Ascending aorta (tissue), 2 donors: Measurements from ENCODE around the gene MEOX1. TPM values are rescaled to one million over a fixed set of nuclear protein-coding genes. Genes with fewer than 3 reads are reported as not detected.

Experiments used
- DNase-seq, 2 donors: peaks; one replicate each; pipeline ENCODE4 v3.0.0-alpha.2; 2019; ENCODE audit warnings: low spot score in 2 of 2
- H3K27ac ChIP-seq, 2 donors: fragments of 200-600 bp; sonication (generic); one replicate each; pipeline ENCODE4 v1.5.1; 2016 to 2017; ENCODE audit warnings: mild to moderate bottlenecking in 1 of 2
- H3K27me3 ChIP-seq: fragments of 200-600 bp; sonication (generic); one replicate; pipeline ENCODE4 v1.5.1; 2017
- H3K36me3 ChIP-seq, 2 donors: fragments of 200-600 bp; sonication (generic); one replicate each; pipeline ENCODE4 v1.5.1; 2016
- H3K4me1 ChIP-seq, 2 donors: fragments of 200-600 bp; sonication (generic); one replicate each; pipeline ENCODE4 v1.5.1; 2016 to 2017; ENCODE audit warnings: mild to moderate bottlenecking in 1 of 2
- H3K4me3 ChIP-seq, 2 donors: fragments of 200-600 bp; sonication (generic); one replicate each; pipeline ENCODE4 v1.5.1; 2016 to 2017; ENCODE audit warnings: mild to moderate bottlenecking in 1 of 2
- H3K9me3 ChIP-seq, 2 donors: fragments of 200-600 bp; sonication (generic); one replicate each; pipeline ENCODE4 v1.5.1; 2016
- intact Hi-C: fragments of 100-400 bp; cut with DNase I; formaldehyde crosslinking; loops from one replicate; pipeline ENCODE4 v1.15.1; 2023
- total RNA-seq: library from RNA; depleted of rRNA; stranded (reverse); fragments of >200 nt; gene quantifications from one replicate; pipeline ENCODE4 v1.1.0, GENCODE V29; 2016
- TF ChIP-seq, protein P1 (sequence below), 3 experiments: fragments of 200-600 bp in 2 of 3; fragments of 450-650 bp in 1 of 3; sonication (generic) in 2 of 3; IDR thresholded peaks; one replicate each; pipeline ENCODE4 v1.5.1; 2016 to 2019; ENCODE audit warnings: antibody characterized with exemption in 3 of 3, mild to moderate bottlenecking in 1 of 3, moderate library complexity in 1 of 3

MEOX1 gene
- total RNA-seq, 1 donor from 2014 or later: 17.8 TPM

DNA sequence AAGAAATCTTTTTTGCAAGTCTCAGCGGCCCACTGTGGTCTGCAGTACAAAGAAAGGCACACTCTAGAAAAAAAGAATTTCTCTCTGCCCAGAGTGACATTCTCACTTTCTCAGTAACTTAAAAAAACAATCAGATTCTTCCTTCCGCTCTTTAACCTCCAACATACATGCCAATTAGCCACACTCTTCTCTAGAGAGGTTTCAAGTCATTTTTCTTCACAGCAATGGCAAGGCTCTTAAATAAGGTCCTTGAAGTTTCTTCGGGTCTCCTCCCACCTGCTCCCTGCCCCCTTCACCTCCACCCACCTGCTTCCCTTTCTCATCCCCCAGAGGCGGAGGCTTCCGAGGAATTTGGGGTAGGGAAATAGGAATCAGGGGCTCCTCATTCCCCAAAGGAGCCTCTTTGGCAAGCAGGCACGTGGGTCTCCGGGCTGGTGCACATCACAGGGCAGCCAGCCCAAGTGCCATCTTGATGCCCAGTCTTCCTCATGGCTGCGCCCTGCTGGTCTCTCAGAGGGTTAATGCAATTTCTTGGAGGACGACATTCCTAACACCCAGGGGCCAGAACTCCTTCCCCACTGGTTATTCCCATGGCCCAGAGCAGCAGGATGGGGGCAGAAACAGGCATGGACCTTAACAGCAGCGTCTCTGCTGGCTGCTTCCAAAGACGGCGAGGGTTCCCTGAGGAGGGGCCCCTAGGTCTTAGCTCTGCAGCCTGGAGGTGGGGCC is 855 bp upstream of the MEOX1 start:
- Histone ChIP-seq H3K9me3 (no peaks in the 10 kb centered on the region), H3K27me3 (no peaks in the 10 kb centered on the region), H3K4me3 (no peak overlapping the region), H3K36me3 (no peaks in the 10 kb centered on the region), H3K4me1 (peaks cover 0 to 7% of the 10 kb centered on the region in 2 donors), H3K27ac (no peak overlapping the region)
- TF ChIP-seq, protein P1, sequence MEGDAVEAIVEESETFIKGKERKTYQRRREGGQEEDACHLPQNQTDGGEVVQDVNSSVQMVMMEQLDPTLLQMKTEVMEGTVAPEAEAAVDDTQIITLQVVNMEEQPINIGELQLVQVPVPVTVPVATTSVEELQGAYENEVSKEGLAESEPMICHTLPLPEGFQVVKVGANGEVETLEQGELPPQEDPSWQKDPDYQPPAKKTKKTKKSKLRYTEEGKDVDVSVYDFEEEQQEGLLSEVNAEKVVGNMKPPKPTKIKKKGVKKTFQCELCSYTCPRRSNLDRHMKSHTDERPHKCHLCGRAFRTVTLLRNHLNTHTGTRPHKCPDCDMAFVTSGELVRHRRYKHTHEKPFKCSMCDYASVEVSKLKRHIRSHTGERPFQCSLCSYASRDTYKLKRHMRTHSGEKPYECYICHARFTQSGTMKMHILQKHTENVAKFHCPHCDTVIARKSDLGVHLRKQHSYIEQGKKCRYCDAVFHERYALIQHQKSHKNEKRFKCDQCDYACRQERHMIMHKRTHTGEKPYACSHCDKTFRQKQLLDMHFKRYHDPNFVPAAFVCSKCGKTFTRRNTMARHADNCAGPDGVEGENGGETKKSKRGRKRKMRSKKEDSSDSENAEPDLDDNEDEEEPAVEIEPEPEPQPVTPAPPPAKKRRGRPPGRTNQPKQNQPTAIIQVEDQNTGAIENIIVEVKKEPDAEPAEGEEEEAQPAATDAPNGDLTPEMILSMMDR (IDR thresholded peaks at IDR 0.05): no peak
- DNase-seq: no peak
- intact Hi-C loops: no loop called here

- H3K4me1 ChIP-seq: peaks cover 0 to 7% of the 10 kb centered on the region in 2 donors
- no peaks in the 10 kb centered on the region for H3K27me3 ChIP-seq
- intact Hi-C loops: no loop called here
- no peaks in the 10 kb centered on the region for H3K9me3 ChIP-seq
- H3K36me3 ChIP-seq: no peaks in the 10 kb centered on the region
- TF ChIP-seq, protein P1 (IDR thresholded peaks at IDR 0.05): no peak
- no peak overlapping the region for H3K27ac ChIP-seq
- DNase-seq: no peak
- H3K4me3 ChIP-seq: no peak overlapping the region
Measured at GRCh38 chr17:43660816-43661493, 767 bp downstream of the MEOX1 start.

DNA sequence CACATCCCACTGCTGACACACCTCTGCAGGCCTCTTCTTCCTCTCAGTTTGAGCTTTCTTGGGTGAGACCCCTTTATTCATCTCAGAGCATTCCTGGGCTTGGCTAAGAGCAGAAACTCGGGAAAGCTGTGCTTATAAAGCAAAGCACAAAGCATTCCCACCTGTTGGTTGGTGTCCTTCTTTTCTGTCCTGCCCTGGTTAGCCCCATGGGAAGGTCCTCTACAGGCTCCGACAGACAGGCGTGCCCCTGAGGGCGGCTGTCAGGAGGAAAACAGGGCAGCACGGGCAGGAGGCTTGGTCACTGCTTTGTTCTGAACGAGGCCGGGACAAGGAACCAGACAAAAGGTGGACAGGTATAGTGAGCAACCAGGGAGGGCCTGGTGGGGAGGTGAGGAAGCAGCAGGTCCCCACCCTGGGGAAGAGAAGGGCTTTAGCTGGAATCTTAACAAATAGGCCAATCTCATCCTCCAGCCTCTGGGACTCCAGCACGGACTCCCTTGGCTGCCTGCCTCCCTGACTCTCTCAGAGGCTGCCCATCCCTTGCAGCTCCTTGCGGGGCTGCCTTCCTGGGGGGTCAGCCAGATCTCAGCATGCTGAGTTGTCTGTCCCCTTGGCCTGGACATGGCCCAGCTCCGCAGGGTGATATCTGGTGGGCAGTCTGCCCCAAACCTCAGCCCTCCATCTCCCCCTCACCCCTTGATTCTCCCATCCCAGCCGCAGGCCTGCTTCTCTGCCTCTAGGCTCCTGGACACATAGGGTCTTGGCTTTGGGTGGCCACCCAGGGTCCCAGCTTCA is 1.7 kb downstream of the MEOX1 start:
- TF ChIP-seq, protein P1 (IDR thresholded peaks at IDR 0.05): no peak
- Histone ChIP-seq H3K4me3 (no peak overlapping the region), H3K4me1 (peaks cover 0 to 7% of the 10 kb centered on the region in 2 donors)

GRCh38 chr17:43658900-43659299 is 2.8 kb downstream of the MEOX1 start:
- no peak for DNase-seq
- H3K4me3 ChIP-seq: no peak overlapping the region
- no peaks in the 10 kb centered on the region for H3K27me3 ChIP-seq
- H3K9me3 ChIP-seq: no peaks in the 10 kb centered on the region
- TF ChIP-seq, protein P1 (IDR thresholded peaks at IDR 0.05): no peak
- H3K27ac ChIP-seq: no peak overlapping the region
- intact Hi-C loops: no loop called here
- H3K36me3 ChIP-seq: no peaks in the 10 kb centered on the region
- peaks cover 0 to 7% of the 10 kb centered on the region in 2 donors for H3K4me1 ChIP-seq

More for the DNA sequence above, 1.7 kb downstream of the MEOX1 start:
- no peaks in the 10 kb centered on the region for H3K27me3 ChIP-seq
- no peak overlapping the region for H3K27ac ChIP-seq
- H3K9me3 ChIP-seq: no peaks in the 10 kb centered on the region
- no peaks in the 10 kb centered on the region for H3K36me3 ChIP-seq
- intact Hi-C loops: no loop called here
- DNase-seq: no peak

- no peaks in the 10 kb centered on the region for H3K9me3 ChIP-seq
- H3K27me3 ChIP-seq: no peaks in the 10 kb centered on the region
- TF ChIP-seq, protein P1 (IDR thresholded peaks at IDR 0.05): no peak
- intact Hi-C loops: no loop called here
- H3K27ac ChIP-seq: no peak overlapping the region
- H3K36me3 ChIP-seq: no peaks in the 10 kb centered on the region
- H3K4me3 ChIP-seq: no peak overlapping the region
- H3K4me1 ChIP-seq: no peaks in the 10 kb centered on the region
- DNase-seq: no peak
Measured at GRCh38 chr17:43655693-43656255, 5.9 kb downstream of the MEOX1 start.
